Measurements from ENCODE around the gene STEAP3.

STEAP3 gene

DNA sequence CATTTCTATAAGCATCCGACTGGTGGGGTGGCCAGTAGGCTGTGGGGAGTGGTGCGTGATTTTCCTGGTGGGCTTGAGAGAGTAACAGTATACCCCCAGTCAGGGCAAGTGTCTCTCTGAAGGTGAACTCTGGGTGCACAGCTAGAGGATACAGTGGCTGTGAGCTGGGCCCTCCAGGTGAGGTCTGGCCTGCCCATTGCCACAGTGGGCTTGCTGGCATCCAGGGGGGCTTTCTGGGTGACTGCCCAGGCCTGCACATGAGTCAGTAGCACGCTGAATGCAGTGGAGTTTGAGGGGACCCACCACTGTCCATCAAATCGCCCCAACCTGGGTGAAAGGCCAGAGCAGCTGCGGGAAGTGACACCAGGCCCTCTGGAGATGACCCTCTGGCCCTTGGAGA, 4.5 kb downstream of the STEAP3 start:
- no peak for DNase-seq

GRCh38 chr2:119228964-119229363, 5.3 kb downstream of the STEAP3 start:
- no peak for DNase-seq

DNA sequence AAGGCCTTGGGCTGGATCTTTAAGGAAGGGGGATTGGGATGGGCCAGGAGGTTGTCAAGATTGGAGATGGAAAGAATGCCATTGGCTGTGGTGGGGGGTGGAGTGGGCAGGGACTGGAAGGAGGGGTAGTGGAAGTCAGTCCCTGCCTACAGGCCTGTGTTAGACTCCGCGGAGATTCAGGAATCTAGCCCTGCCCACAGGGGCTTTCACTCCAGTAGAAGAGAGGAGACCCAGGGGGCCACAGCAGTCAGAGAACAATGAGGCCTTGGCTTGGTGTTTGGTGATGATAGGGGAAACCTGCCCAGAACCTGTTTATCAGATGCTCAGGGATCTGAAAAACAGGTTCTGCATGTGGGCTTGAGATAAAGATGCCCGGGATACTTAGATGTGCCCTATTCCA, 6.1 kb downstream of the STEAP3 start:
- no peak for DNase-seq

GRCh38 chr2:119230219-119231185, 6.9 kb downstream of the STEAP3 start:
- no peak for DNase-seq

DNA sequence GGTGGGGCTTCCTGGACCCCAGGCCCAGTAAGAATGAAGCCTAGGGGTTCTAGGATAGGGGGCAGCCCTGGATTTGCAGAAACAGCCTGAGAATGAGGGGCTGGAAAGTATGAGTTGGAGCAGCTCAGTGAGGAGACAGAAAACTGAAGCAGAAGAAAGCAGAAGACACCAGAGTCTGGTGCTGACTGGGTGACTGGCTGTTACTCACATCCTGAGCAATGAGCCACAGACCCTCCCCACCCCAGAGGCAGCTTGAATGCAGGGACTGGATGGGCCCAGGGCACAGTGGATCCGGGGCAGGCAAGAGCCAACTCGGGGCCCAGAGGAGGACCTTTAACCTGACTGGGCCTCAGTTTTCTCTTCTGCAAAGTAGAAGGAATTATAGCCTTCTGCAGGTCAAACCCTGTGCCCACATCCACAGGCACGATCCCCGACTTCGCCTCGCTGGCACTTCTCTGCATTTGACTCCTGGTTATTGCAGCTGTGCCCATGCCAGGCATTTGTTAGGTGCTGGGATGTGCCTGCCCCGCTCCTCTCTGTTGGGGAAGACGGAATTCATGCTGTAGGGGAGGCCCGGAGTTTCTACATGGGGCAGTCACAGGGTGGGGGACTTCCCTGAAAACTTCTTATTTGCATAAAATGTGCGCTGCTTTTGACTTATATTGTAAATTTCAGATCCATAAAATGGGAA, 8.5 kb downstream of the STEAP3 start:
- no peak for DNase-seq

DNA sequence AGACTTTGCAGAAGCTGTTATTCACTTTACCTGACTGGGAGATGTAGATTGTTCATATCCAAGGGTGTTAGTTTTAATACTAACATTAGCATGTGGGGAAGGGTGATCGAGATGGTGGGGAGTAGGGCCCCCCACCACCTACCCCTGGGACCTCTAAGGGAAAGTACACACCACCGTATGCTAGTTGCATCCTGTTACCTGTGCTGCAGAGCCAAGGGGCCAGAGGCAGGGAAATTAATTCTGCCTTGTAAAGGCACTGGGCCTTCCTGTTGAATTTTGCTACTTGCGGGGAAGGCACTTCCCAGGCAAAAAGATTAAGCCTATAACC, 9.0 kb downstream of the STEAP3 start:
- DNase-seq: no peak

DNA sequence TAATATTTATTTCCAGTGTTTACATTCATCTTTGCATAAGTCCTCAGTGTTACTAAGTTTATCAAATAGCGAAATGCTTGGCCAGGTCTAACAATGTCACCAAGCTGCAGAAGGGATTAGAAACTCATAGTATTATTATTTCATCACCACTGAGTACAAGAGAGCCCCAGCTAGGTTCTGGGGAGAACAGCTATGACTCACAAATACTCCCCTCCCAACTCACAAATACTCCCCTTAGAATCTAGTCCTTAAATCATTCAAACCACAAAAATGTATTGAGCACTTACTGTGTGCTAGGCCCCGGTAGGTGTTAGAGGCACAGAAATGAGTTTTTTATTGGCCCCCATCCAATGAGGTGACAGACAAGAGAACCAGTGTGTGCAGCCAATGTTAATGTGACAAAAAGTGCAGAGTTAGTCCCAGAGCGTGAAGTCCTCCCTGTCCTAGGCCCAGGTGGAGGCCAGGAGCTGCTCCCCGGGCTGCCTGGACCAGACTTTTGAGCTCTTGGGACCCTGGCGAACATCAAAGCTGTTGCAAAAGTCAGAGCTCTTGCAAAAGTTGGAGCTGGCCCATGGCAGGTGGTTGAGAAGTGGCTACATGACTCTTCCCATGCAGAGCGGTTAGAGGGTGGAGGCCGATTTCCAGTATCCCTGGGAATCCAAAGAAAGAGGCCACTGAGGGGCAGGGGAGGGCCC, 9.8 kb downstream of the STEAP3 start:
- no peak for DNase-seq

DNA sequence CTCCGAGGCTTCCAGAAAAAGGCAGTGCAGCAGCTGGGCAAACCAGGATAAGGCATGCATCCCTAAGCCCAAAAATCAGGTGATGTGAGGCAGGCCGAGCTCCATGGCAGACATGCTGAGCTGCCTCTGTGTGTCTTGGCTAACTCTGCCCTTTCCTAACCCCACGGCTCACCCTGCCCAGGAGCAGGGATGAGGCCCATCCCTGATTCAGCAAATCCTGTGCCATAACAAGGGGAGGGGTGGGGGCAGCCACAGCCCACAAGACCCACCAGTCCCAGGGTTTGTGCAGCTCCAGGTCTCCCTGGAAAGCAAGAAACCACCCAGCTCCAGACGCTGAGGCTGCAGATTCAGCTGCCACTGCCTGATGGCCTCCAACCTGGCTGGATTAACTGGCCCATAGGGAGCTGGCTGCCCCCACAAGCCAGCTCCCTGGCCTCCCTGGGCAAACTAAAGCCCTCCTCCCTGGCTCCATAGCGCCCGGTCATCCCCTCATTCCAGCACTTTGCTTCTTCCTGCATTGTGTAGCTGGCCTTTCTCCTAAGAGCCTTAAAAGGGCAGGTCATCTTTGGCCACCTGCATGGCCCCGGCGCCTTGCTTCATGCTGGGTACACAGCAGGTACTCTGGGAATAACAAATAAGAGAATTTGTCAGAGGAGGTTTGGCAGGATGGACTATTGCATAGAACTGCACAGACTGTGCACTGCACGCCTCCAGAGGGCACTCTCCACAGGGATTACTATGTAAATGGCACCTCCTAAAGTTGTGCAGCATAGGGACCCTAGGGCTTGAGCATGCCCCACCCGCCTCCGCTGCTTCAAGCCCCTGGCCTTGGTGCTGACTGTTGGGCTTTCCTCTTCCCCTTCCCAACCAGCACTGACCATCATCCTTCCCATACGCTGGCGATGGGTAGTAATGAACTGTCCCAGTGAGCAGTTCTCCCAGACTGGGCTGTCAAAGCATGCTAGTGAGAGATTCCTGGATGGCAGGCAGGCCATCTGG, 10.7 kb downstream of the STEAP3 start:
- no peak for DNase-seq

DNA sequence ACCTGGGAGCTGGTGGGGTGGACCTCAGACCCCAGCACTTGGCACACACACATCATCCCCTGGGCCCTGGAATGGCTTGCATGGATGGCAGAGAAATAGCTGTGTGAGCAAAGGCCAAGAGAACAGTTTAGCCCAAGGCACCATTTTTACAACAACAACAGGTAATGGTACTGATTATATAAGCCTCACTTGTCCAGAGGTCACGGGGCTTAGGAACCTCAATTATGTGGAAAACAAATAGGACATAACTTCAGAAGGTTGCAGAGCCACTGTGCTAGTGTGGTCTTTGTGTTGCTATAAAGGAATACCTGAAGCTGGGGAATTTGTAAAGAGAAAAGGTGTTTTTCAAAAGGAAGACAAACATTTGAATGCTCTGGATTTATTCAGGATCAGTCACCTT, 13.2 kb downstream of the STEAP3 start:
- no peak for DNase-seq

- DNase-seq: no peak
These were observed 16.9 kb downstream of the STEAP3 start for GRCh38 chr2:119240311-119241204.

- DNase-seq: no peak
These were observed 17.5 kb downstream of the STEAP3 start for GRCh38 chr2:119241205-119241532.

GRCh38 chr2:119242276-119243119, 18.9 kb downstream of the STEAP3 start:
- no peak for DNase-seq

- DNase-seq: no peak
These were observed 20.0 kb downstream of the STEAP3 start for GRCh38 chr2:119243621-119244020.

- no peak for DNase-seq
These were observed 21.6 kb downstream of the STEAP3 start for GRCh38 chr2:119245076-119245840.

GRCh38 chr2:119245841-119246230, 22.2 kb downstream of the STEAP3 start:
- DNase-seq: no peak

DNA sequence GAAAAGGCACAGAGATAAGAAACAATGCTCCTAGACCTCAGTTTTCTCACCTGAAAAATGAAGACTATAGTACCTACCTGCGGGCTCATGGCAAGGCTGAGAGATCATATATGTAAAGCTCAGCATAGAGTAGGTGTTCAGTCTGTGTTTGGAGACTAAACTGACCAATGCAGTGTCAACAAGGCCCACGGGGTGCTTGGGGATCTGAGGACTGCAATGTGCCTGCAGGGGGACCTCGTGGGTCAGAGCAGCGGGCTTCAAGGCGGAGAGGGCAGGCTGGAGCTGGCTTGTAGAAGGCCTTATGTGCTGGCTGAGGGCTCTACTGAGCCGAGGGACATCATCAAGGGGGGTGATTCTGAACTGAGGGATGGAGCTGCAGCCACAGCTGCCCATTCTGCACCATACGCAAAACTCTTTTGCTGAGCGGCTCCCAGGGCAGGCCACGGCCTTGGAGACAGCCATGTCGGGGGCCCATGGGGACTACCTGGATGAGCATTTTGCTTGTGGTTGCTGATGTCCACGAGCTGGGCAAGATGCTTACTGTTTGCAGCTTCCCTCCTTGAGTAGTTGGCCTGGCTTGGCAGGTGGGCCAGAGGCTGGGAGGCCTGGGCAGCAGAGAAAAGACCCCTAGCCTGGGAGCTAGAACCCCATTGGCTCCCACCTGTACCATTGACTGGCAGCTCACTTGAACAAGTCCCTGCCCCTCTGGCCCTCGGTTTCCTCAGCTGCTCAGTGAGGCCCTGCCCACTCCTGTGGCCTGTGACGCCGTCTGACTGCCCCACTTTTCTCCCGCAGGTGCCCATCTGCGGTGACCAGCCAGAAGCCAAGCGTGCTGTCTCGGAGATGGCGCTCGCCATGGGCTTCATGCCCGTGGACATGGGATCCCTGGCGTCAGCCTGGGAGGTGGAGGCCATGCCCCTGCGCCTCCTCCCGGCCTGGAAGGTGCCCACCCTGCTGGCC, 23.5 kb downstream of the STEAP3 start:
- DNase-seq: no peak

DNA sequence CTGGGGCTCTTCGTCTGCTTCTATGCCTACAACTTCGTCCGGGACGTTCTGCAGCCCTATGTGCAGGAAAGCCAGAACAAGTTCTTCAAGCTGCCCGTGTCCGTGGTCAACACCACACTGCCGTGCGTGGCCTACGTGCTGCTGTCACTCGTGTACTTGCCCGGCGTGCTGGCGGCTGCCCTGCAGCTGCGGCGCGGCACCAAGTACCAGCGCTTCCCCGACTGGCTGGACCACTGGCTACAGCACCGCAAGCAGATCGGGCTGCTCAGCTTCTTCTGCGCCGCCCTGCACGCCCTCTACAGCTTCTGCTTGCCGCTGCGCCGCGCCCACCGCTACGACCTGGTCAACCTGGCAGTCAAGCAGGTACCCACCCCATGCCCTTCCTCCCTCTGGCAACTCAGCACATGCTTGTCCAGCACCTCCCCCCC, 24.2 kb downstream of the STEAP3 start:
- DNase-seq: no peak

GRCh38 chr2:119248311-119248710, 24.7 kb downstream of the STEAP3 start:
- no peak for DNase-seq
